K562 (cell line): ENCODE results near the gene MCRS1. TPM values are rescaled to one million over a fixed set of nuclear protein-coding genes. Genes with fewer than 3 reads are reported as not detected.

Experiments
- ATF1 ChIP-seq, 2 experiments: fragments of 450-650 bp in 1 of 2; IDR thresholded peaks; 2 replicates each; pipeline ENCODE4 v1.6.1; 2016; ENCODE audit warnings: missing compliant biosample characterization in 1 of 2, missing genetic modification characterization in 1 of 2
- CBFA2T2 ChIP-seq: fragments of 450-650 bp; conservative IDR thresholded peaks from 2 replicates; pipeline ENCODE4 v1.6.1; 2017; ENCODE audit warnings: mild to moderate bottlenecking
- COPS2 ChIP-seq: fragments of 450-650 bp; conservative IDR thresholded peaks from 2 replicates; pipeline ENCODE4 v1.6.1; 2016; ENCODE audit warnings: mild to moderate bottlenecking, moderate library complexity
- CTCFL ChIP-seq: IDR thresholded peaks from 2 replicates; pipeline ENCODE4 v1.6.1; 2011; ENCODE audit warnings: borderline replicate concordance, low read depth, mild to moderate bottlenecking, moderate library complexity, low read length; ENCODE audit not compliant: insufficient read depth, poor library complexity, severe bottlenecking
- E2F1 ChIP-seq: sonication (generic); formaldehyde crosslinking; IDR thresholded peaks from 2 replicates; pipeline ENCODE4 v1.8.1; 2023; ENCODE audit warnings: mild to moderate bottlenecking, missing genetic modification reagents, moderate library complexity
- E2F6 ChIP-seq, 2 experiments: IDR thresholded peaks; 2 replicates each; pipeline ENCODE4 v1.6.1; 2011; ENCODE audit warnings: borderline replicate concordance in 1 of 2, control low read depth in 1 of 2, low read depth in 1 of 2, low read length in 1 of 2, mild to moderate bottlenecking in 1 of 2, mixed read lengths in 1 of 2, moderate library complexity in 1 of 2; ENCODE audit not compliant: insufficient read depth in 1 of 2, insufficient read length in 1 of 2, poor library complexity in 1 of 2, severe bottlenecking in 1 of 2; ENCODE audit errors: extremely low read depth in 1 of 2
- ETV6 ChIP-seq, 3 experiments: fragments of 150-350 bp in 1 of 3; sonication (generic) in 1 of 3; formaldehyde crosslinking in 1 of 3; IDR thresholded peaks; 2 replicates each; pipeline versions ENCODE4 v1.6.1 to v1.8.0; 2014 to 2022; ENCODE audit warnings: borderline replicate concordance in 2 of 3, low read depth in 2 of 3, antibody characterized with exemption in 1 of 3, low read length in 1 of 3, mild to moderate bottlenecking in 1 of 3, missing genetic modification reagents in 1 of 3
- FOXJ3 ChIP-seq: sonication (generic); formaldehyde crosslinking; IDR thresholded peaks from 2 replicates; pipeline ENCODE4 v1.4.0; 2020; ENCODE audit warnings: mild to moderate bottlenecking, missing genetic modification reagents
- GTF3C2 ChIP-seq: IDR thresholded peaks from 3 replicates; pipeline ENCODE4 v1.6.1; 2011; ENCODE audit warnings: borderline replicate concordance, mild to moderate bottlenecking, moderate library complexity; ENCODE audit not compliant: insufficient read length; ENCODE audit errors: extremely low read depth
- NKRF ChIP-seq: fragments of 450-650 bp; IDR thresholded peaks from 2 replicates; pipeline ENCODE4 v1.6.1; 2016; ENCODE audit warnings: borderline replicate concordance
- ZBTB8A ChIP-seq: fragments of 450-650 bp; IDR thresholded peaks from 2 replicates; pipeline ENCODE4 v1.6.1; 2018; ENCODE audit warnings: mild to moderate bottlenecking, moderate library complexity; ENCODE audit not compliant: partially characterized antibody
- ZEB2 ChIP-seq: fragments of 450-650 bp; IDR thresholded peaks from 2 replicates; pipeline ENCODE4 v1.6.1; 2016
- ZNF551 ChIP-seq: fragments of 250-450 bp; sonication (Bioruptor Pico); IDR thresholded peaks from 2 replicates; pipeline ENCODE4 v1.5.0; 2021; ENCODE audit warnings: mild to moderate bottlenecking, moderate library complexity
- ZNF696 ChIP-seq: fragments of 250-450 bp; sonication (Bioruptor Pico); conservative IDR thresholded peaks from 2 replicates; pipeline ENCODE4 v1.4.0; 2020; ENCODE audit warnings: mild to moderate bottlenecking, moderate library complexity
- ZSCAN29 ChIP-seq: fragments of 450-650 bp; IDR thresholded peaks from 2 replicates; pipeline ENCODE4 v1.6.1; 2017
- ZSCAN32 ChIP-seq: fragments of 450-650 bp; formaldehyde crosslinking; IDR thresholded peaks from 2 replicates; pipeline ENCODE4 v1.4.0; 2020; ENCODE audit warnings: mild to moderate bottlenecking, moderate library complexity
- polyA plus RNA-seq, 8 experiments: library from polyadenylated mRNA; depleted of rRNA in 4 of 8; stranded (reverse) in 5 of 8; unstranded in 3 of 8; fragments of >200 nt; fragmentation: Nextera tagmentation in 2 of 8; fragmentation: Illumina TruSeq in 1 of 8; extraction: Ambion mirVana in 2 of 8; extraction: Trizol in 1 of 8; gene quantifications; 2 replicates each; pipeline versions ENCODE4 v1.2.1 to v1.2.3, GENCODE V29; 2011 to 2014; ENCODE audit warnings: inconsistent platforms in 1 of 8, missing spikeins in 1 of 8
- total RNA-seq, 7 experiments: library from RNA; depleted of rRNA in 6 of 7; stranded (reverse); fragments of >200 nt in 6 of 7; fragmentation: Illumina TruSeq in 2 of 7; extraction: Trizol in 2 of 7; gene quantifications; 2 replicates each; pipeline versions ENCODE4 v1.2.1 to v1.2.3, GENCODE V29; 2011 to 2021; ENCODE audit warnings: low replicate concordance in 1 of 7

The MCRS1 gene
- total and polyA plus RNA-seq, 9 of the 15 experiments (the other 6 are each of a cell fraction or from before 2014, with no cell fraction given): 50.0 to 100 (median 73.2) TPM

- TF ChIP-seq ETV6 (IDR thresholded peaks at IDR 0.05; ENCODE audit: borderline replicate concordance in 1 of 2, low read depth in 2 of 2, low read length in 1 of 2) (no peak; a peak in 1 of 4 replicates), ETV6 (CRISPR knock-in tag; IDR thresholded peaks at IDR 0.05; ENCODE audit: borderline replicate concordance) (no peak), ATF1 (CRISPR knock-in tag; IDR thresholded peaks at IDR 0.05) (no peak), ATF1 (tag; IDR thresholded peaks at IDR 0.05) (peak; percentile 93), ZEB2 (no peak), GTF3C2 (no peak), COPS2 (no peak), CTCFL (no peak), FOXJ3 (CRISPR knock-in tag) (no peak), E2F1 (CRISPR knock-in tag) (no peak), E2F6 (IDR thresholded peaks at IDR 0.05; ENCODE audit: borderline replicate concordance in 1 of 2, extremely low read depth in 1 of 2, insufficient read depth in 1 of 2, insufficient read length in 1 of 2, low read depth in 1 of 2, low read length in 1 of 2, poor library complexity in 1 of 2, severe bottlenecking in 1 of 2) (peak in 1 of 2 experiments; percentile 11), ZSCAN32 (CRISPR knock-in tag) (no peak), ZBTB8A (no peak), NKRF (peak; percentile 99), CBFA2T2 (no peak), ZSCAN29 (no peak), ZNF551 (CRISPR knock-in tag) (no peak), ZNF696 (no peak)
These were observed at the start of gene MCRS1 (continued) for GRCh38 chr12:49567611-49568441.
